ENCODE data around the gene LRRC28. TPM values are rescaled to one million over a fixed set of nuclear protein-coding genes. Genes with fewer than 3 reads are reported as not detected.

Gene LRRC28
- total and polyA plus RNA-seq, 2 of the 4 experiments (the other 2 are of a cell fraction), result 12.7 to 21.1 TPM

DNA sequence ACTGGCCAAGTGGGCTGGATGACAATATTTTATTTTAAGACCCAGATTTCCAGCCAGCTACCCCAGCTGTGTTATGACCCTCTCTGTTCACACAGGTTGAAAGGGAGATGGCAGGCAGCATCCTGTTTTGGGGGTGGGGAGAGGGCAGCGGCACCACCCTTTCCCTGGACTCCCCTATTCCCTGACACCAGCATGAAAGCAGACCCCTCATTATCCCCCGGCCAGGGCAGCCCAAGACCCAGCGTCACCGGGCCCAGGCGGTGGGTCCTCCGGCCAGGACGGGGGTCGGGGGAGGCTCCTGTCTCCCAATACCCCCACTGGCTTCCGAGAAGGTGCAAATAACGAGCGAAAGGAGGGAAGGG is 186.9 kb downstream of the LRRC28 start:
- in situ Hi-C loops (cut with MboI; ENCODE audit: low sequenced_read_pairs) (no loop called here), intact Hi-C loops (cut with micrococcal nuclease) (no loop called here), dilution Hi-C loops (cut with HindIII; ENCODE audit: low sequenced_read_pairs, unreplicated experiment) (no loop called here)
- Histone ChIP-seq H2AFZ (replicated peaks; ENCODE audit: low read length, poor library complexity) (peak overlapping the region; percentile 55), H3K9ac (ENCODE audit: low read depth, low read length) (no peak overlapping the region), H3K4me1 (ENCODE audit: control insufficient read depth, insufficient read depth, low read length) (peaks cover 16% of the 10 kb centered on the region), H3K23ac (ENCODE audit: low read depth, low read length) (no peak overlapping the region), H4K8ac (ENCODE audit: low read depth in 2 of 2, low read length in 2 of 2) (no peak overlapping the region), H3K27ac (ENCODE audit: insufficient read depth, low read length) (no peak overlapping the region), H2BK15ac (ENCODE audit: low read depth, low read length) (no peak overlapping the region; the same call in 2 of the 3 replicates), H4K5ac (ENCODE audit: low read depth, low read length) (no peak overlapping the region; the same call in 1 of the 2 replicates), H3K4me2 (ENCODE audit: low read depth, low read length) (no peak overlapping the region), H3K9me1 (ENCODE audit: insufficient read depth, low read length) (peaks cover 22% of the 10 kb centered on the region), H2BK120ac (ENCODE audit: low read depth, low read length) (peak overlapping the region; percentile 46; the same call in 1 of the 2 replicates), H3K56ac (ENCODE audit: extremely low read depth, insufficient read depth, low read length) (no peak overlapping the region), H2BK5ac (ENCODE audit: low read depth, low read length, poor library complexity, severe bottlenecking) (no peak overlapping the region), H3K14ac (replicated peaks; ENCODE audit: low read depth, low read length) (no peak overlapping the region), H3K36me3 (ENCODE audit: control insufficient read depth, insufficient read depth, low read length) (no peaks in the 10 kb centered on the region), H4K91ac (ENCODE audit: insufficient read depth, low read depth, low read length) (no peak overlapping the region), H3K4ac (ENCODE audit: low read depth, low read length) (peak overlapping the region; percentile 27; the same call in 1 of the 2 replicates), H3K18ac (ENCODE audit: low read depth, low read length) (no peak overlapping the region), H2AK9ac (replicated peaks; ENCODE audit: low read depth, low read length, poor library complexity) (peak overlapping the region; percentile 7), H3K79me1 (ENCODE audit: low read depth in 1 of 2, low read length in 2 of 2) (peaks cover 0 to 6% of the 10 kb centered on the region in 2 experiments; a peak in 1 of 4 replicates), H4K20me1 (ENCODE audit: insufficient read depth, low read length) (no peaks in the 10 kb centered on the region), H3K9me3 (ENCODE audit: control insufficient read depth, insufficient read depth, low read length) (no peaks in the 10 kb centered on the region), H2BK20ac (ENCODE audit: low read depth, low read length) (no peak overlapping the region), H3K4me3 (ENCODE audit: insufficient read depth, low read depth, low read length) (no peak overlapping the region), H3K27me3 (ENCODE audit: control insufficient read depth, insufficient read depth, low read length) (0 out of 2 replicates have a peak, but pooled peaks cover 2% of the 10 kb centered on the region), H2AK5ac (ENCODE audit: low read depth, low read length) (peak overlapping the region; percentile 24; the same call in 1 of the 2 replicates)
- POLR2A ChIA-PET (ENCODE audit: unreplicated experiment), result no interaction called here
- DNase-seq (no peak), ATAC-seq (ENCODE audit: low read depth) (no peak)
- TF ChIP-seq MXI1 (IDR thresholded peaks at IDR 0.05; ENCODE audit: borderline replicate concordance, low read depth, low read length), result no peak
- TF ChIP-seq NFE2L2 (IDR thresholded peaks at IDR 0.05; ENCODE audit: low read depth, low read length), result no peak
- no peak for TF ChIP-seq SMC3 (IDR thresholded peaks at IDR 0.05; ENCODE audit: low read depth, low read length)
- TF ChIP-seq CEBPB (IDR thresholded peaks at IDR 0.05; ENCODE audit: low read depth, low read length), result no peak
- no peak for TF ChIP-seq USF2 (IDR thresholded peaks at IDR 0.05; ENCODE audit: low read depth, low read length)
- no peak for TF ChIP-seq BHLHE40 (IDR thresholded peaks at IDR 0.05; ENCODE audit: low read depth, low read length)
- TF ChIP-seq POLR2A (IDR thresholded peaks at IDR 0.05; ENCODE audit: low read depth, low read length), result no peak
- TF ChIP-seq, protein P1, sequence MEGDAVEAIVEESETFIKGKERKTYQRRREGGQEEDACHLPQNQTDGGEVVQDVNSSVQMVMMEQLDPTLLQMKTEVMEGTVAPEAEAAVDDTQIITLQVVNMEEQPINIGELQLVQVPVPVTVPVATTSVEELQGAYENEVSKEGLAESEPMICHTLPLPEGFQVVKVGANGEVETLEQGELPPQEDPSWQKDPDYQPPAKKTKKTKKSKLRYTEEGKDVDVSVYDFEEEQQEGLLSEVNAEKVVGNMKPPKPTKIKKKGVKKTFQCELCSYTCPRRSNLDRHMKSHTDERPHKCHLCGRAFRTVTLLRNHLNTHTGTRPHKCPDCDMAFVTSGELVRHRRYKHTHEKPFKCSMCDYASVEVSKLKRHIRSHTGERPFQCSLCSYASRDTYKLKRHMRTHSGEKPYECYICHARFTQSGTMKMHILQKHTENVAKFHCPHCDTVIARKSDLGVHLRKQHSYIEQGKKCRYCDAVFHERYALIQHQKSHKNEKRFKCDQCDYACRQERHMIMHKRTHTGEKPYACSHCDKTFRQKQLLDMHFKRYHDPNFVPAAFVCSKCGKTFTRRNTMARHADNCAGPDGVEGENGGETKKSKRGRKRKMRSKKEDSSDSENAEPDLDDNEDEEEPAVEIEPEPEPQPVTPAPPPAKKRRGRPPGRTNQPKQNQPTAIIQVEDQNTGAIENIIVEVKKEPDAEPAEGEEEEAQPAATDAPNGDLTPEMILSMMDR (conservative IDR thresholded peaks at IDR 0.05; ENCODE audit: low read depth, low read length), result no peak
- TF ChIP-seq CHD1 (IDR thresholded peaks at IDR 0.05; ENCODE audit: low read depth, low read length), result no peak
- BruUV-seq (replicated peaks), result no TSS peak
- WGBS, 2 experiments (ENCODE audit: extremely low coverage in 2 of 2, insufficient read length in 1 of 2), result no CpG with 5 or more reads among the region's 11 CpGs
- CTCF ChIA-PET, result no interaction called here
